ENCODE data around the gene IL1R1.
"Not testable (repeated sequence)": the region's sequence is repeated elsewhere in the genome, so short reads cannot be mapped to it uniquely, and the experiment has no call there.

Gene IL1R1, protein sequence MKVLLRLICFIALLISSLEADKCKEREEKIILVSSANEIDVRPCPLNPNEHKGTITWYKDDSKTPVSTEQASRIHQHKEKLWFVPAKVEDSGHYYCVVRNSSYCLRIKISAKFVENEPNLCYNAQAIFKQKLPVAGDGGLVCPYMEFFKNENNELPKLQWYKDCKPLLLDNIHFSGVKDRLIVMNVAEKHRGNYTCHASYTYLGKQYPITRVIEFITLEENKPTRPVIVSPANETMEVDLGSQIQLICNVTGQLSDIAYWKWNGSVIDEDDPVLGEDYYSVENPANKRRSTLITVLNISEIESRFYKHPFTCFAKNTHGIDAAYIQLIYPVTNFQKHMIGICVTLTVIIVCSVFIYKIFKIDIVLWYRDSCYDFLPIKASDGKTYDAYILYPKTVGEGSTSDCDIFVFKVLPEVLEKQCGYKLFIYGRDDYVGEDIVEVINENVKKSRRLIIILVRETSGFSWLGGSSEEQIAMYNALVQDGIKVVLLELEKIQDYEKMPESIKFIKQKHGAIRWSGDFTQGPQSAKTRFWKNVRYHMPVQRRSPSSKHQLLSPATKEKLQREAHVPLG

DNA sequence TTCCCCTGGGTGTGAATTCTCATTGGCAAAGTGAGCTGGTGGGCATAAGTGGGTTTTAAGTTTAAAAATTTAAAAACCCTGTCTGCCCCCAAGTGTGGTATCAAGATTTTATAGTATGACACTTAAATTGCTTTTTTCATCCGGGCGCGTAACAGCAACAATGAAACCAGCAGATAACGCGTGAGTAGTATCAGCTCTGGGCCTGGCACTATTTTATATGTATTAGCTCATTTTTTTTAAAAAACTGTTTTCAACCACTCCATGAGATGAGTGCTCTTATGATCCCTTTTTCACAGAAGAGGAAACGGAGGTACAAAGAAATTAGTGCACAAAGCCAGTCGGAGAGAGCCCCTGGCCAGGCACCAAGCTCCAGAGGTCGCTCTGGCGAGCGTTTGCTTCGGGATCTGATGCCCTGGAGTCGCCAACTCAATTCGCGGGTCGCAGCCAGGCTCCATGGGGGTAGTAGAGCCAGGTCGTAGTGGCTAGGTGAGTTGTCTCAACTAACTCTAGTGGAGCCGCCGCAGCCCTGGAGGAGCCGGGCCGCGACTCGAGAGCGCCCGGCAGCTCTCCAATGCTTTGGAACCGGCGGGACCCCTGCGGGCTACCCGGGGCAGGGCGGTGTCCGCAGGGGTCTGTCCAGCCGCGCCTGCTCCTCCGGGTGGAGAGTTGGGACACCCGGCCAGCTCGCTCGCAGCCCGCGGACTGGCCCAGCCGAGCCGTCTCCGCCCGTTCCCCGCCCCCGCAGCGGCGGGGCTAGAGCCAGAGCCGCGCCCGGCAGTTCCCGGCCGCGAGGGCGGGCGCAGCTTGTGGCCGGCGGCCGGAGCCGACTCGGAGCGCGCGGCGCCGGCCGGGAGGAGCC, at the start of gene IL1R1:
IL1R1 (plus strand) TSS at position 777 of the 859 bp plus-strand sequence. CDS start 14,979 bp downstream, outside the sequence.
- DNase-seq: peak in 1 of 2 donors; percentile 60

DNA sequence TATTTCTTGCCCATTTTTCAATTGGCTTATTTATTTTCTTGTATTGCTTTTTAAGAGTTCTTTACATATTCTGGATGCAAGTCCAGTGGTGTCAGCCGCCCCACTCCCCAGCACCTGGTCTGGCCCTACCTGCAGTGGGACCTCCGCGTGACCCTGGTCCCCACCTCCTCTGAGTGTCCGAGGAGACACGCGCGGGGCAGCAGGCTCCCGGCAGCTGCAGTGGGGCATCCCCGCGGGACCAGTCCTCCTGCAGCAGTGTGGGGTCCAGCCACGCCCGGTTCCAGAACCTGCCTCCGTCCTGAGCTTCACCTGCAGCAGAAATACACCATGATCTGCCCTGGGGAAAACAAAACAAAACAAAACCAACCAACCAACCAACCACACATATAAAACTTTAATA, 48.9 kb upstream of the IL1R1 start:
- no peak for DNase-seq

DNA sequence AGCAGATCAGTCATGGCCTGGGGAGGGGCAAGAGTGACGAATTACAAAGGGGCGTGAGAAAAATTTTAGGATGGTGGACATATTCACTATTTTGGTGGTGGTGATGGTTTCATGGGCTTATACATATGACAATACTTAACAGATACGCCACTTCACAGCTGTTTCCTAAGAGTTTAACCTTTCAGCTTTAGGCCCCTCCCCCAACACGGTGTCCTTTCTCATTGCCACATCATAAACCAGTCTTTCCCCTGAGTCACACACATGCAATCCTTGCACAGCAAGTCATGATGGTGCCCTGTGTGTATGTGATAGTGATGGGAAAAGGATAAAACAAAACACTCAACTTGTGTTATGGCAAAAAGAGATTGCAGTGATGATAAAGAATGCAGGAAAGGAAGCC, 47.6 kb upstream of the IL1R1 start:
- peak; percentile 23 to 87 for DNase-seq

DNA sequence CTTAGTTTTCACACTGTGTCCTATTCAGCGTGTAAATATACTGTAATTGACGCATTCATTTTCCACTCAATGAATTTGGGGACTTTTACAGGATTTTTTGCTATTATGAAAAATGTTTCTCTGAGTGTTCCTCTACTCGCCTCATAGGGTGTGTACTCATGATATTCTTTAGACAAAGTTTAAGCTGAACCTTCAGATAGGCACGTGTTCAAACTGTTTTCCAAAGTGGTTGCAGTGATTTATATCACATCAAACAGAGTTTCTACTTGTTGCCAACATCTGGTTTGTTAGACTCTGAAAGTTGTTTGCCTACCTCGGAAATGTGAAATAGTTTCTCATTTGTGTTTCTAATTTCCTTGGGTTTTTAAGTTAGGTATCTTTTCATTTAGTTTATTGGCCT, 46.4 kb upstream of the IL1R1 start:
- no peak for DNase-seq

DNA sequence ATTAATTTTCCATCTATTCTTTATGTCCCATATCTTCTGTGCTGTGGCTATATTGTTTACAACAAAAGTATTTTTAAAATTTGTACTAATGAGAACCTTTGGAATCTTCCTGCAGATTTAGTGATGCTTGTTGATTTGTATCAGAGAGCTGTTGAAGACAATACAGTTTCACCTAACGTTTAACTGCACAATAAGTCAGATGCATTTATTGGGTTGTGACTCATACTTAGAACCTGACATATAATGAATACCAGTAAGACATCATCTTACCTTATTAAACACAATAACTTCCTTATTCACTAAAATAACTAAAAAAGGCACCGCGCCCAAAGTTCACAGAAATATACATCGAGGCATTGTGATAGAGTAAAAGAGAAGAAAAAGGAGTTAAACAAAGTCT, 43.8 kb upstream of the IL1R1 start:
- no peak for DNase-seq

DNA sequence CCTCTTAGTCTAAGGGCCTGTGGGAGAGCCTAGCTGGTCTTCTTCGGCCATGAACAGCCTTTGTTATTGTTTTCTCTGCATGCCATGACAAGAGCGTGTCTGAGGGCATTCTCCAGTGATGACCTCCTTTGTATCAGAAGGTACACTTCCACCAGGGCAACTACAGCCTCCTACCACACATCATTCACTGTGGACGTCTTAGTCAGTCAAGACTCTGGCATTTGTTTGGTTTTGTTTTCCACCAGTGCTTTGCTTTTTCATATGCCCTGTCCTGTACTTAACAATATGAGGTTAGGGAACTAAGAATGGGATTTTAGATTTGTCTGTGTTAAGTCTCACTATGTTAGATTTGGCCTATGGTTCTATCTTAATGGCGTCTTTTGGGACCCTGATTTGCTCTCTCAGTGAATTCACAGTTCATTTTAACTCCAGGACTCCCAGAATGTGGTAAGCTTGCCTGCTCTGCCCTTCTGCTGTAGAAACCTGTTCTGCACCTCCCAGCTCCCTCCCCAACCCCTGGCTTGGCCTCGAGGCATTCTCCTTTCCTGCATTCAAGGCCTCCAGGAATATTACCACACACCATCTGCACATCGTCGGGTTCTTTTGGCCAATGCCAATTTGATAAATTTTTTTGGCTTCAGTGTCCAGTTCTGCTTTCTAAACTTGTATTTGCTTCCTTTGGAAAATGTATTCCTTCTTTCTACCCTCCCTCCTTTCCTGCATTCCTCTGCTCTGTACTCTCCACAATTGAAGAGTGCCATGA, 42.8 kb upstream of the IL1R1 start:
- no peak for DNase-seq

DNA sequence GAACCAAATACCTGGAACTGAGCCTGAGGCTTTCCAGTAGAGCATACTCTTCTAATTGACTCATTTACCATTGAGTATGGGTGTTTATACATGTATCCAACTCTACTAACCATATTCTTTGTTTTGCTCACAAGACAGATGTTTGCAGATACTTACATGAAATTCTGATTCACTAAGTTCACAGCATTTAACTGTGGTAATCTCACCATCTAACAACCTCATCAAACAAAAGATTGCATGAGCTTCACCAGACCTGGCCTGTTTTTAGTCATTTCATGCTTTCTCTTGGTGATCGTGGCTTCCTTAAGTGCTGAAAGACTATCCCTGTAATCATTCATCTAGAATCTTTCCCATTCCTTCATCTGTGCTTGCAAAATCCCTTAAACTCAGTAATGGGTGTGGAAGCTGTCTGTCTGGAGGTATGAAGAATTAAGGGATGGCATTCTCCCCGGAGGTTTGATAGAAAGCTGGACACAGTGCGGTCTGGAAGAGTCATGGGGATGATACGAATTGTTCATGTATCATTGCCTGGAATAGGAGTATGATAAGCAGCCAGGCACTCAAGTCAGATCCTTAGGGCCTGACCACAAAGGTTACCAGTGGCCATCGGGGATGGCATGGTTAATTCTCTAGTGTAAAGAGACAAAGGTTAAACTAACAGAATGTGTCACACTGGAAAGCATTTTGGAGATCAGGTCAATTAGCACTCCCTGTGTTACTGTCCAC, 42.0 kb upstream of the IL1R1 start:
- no peak for DNase-seq

DNA sequence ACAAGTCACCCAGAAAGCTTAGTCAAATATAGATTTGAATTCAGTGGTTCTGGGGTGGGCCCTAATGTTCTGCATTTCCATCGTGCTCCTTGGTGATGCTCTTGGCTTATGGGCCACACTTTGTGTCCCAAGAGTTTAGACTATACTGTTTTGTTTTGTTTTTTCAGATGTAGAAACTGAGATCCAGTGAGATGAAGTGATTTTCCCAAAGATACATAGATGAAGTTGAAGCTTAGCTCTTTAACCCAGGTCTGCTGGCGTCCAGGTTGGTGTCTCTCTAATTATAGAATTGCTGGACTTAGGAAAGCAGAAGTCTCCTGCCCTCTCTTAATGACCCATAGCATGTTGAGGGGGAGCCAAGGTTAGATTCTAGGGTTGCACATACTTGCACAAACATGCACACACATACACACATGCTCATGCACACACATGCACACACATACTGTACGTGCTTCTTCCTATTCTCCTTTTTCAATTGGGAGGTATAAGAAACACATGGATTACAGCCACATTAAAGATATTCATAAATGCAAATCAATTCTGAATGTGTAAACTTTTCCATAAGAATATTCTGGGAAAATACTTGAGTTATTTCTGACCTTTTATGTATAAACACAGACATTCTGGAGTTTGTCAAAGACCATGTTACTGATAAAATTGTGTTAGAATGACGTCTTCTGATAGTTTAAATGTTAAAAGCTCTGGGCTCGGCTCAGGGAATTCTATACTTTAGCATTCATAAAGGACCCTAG, 41.3 kb upstream of the IL1R1 start:
- DNase-seq: no peak

DNA sequence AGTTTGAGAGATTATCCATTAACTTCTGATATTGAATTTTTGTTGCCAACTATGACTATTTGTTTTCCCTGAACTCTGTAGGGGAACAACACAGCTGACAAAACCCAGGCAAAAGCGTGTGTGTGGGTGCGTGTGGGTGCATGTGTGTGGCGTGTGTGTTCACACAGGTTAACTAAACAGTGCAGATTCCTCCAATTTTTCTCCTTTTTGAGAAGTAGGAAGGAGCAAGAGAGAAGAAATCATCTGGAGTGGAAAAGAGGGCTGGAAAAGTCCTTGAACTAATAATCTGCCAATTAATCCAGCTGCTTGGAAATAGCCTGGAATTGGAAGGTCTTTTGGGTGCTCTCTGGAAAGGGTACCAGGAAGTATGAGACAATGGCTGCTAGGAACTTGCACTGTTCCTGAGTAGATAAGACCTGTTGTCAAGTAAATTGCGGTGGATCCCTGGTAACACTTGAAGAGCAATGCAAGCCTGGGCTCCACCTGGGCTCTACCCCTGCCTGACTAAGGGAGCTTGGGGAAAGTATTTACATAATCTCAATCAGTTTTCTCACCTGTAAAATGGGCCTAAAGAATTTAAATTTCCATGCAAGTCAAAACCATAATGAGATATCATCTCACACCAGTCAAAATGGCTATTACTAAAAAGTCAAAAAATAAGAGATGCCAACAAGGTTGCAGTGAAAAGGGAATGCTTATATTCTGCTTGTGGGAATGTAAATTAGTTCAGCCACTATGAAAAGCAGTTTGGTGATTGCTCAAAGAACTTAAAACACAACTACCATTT, 40.5 kb upstream of the IL1R1 start:
- no peak for DNase-seq

DNA sequence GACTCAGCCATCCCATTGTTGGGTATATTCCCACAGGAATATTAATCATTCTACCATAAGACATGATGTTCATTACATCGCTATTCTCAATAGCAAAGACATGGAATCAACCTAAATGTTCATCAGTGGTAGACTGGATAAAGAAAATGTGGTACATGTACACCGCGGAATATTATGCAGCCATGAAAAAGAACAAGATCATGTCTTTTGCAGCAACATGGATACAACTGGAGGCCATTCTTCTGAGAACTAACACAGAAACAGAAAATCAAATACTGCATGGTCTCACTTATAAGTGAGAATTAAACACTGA, 40.0 kb upstream of the IL1R1 start:
- not testable (repeated sequence) for DNase-seq

DNA sequence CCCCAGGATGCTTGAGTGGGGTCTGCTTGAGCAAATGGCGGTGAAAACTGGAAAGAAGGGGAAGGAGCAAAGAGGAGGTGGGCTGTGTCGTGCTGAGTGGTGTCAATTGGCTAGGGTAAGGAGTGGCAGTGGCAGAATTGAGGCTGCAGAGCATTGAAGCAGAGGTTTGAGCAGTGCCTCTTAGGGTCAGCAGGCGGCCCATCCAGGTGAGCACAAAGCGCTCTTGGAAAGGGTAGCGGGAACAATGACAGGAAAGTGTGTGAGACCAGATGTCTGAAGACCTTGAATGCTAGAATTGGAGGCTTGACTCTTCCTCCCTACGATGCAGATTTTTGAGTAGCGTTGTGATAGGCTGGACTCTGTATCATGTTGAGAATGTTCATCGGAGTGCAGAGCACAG, 39.3 kb upstream of the IL1R1 start:
- no peak for DNase-seq

DNA sequence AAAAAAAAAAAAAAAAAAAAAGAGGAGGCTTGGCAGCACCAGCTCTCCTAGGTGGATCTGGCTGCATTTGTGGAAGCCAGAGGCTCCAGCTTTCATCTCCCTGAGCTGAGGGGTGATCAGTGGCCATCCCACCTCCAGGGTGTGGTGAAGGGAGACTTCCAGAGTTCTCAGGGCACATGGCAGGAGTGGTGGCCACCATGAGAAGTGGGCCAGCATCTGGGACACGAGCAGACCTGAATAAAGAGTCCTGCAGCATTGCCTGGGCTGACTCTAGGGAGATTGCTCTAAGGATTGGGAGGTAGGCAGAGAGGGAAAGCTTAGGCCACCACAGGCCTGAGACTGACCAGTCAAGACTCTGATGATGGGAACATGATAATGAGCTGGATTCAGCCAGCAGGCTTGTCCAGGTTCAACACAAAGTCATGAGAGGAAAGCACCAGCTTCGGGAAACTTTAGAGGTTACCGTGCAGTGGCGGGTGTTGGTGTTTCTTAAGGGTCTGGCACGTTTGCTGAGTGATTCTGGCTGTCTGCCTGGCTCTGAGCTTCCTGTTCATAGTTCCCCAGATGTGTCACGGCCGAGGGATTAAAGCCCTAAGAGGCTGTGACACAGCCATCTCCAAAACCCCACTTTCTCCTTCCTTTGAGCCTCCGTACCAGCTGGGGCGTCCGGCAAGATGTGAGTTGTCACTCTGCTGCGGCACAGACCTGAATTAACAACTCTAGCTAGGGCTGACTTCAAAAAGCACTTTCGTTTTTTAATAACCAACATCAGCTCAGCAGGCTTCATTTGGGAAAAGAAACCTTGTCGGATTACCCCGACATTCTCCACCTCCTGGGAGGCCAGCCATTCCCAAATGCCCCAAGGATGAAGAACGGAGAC, 38.3 kb upstream of the IL1R1 start:
- peak; percentile 47 to 97 for DNase-seq

DNA sequence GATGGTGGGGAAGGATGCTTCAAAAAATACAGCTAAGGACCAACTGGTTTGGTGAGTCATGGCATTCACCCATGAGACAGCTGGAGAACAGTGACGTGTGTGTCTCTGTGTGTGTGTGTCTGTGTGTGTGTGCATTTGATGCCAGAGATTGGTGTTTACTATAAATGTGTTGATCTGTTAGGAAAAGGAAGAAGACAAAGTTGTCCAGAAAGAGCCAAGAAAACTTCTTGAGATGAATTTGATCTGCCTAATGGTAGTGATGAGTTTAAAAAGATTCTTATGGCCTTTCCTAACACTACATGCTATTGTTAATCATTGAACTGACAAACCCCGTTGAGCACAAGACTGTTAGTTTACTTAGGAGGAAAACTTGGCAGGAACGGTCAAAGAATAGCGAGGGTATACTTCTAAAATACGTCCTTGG, 36.4 kb upstream of the IL1R1 start:
- no peak for DNase-seq

DNA sequence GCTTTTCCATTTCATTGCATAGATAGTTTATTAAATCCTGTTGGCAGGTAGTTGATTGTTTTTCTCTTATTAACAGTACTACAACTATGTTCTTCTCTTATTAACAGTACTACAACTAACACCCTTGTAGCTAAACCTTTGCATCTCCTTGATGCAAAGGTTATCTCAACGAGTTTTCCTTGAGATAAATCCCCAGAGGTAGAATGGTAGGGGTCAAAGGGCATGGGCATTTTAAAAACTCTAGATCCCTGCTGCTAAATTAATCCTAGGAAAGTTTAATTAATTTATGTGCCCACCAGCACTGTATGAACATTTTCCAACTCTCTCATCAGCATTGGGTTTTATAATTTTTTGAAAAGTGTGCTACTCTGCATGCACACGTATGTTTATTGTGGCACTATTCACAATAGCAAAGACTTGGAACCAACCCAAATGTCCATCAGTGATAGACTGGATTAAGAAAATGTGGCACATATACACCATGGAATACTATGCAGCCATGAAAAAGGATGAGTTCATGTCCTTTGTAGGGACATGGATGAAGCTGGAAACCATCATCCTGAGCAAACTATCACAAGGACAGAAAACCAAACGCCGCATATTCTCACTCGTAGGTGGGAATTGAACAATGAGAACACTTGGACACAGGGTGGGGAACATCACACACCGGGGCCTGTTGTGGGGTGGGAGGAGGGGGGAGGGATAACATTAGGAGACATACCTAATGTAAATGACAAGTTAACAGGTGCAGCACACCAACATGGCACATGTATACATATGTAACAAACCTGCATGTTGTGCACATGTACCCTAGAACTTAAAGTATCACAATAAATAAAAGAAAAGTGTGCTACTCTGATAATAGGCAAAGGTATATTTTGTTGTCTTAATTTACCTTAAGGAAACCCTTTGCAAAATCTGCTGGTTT, 35.5 kb upstream of the IL1R1 start:
- DNase-seq: not testable (repeated sequence)

DNA sequence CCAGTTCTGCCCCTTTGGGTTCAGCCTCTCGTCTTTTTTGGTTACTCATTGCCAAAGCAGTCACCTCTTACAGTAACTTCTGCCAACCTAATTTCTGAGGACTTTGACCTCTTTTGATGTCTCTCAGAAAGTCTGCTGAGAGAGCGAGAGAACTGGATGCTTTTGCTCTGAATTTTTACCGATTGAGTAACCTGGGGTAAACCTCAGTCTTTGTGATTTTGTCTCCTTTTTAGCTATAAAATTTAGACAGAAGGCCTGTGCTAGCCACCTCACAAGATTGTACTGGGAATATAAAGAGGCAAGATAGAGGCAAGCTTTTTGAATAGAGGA, 34.8 kb upstream of the IL1R1 start:
- DNase-seq: no peak

DNA sequence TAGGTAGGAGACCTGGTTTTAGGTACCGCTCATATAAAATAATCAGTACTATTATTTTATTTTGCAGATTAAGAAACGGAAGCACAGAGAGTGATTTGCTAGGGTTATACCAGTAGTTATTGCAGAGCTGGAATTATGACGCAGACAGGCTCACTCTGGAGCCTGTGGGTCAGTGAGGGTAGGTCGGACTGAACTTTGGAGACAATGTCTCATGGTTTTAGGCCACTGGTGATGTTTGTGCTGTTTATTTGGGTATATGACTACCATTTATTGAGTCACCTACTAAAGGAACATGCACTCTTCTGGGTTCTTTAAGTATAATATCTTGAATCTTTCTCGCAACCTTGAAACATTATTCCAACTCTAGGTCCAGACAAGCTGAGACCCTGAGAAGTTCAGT, 33.5 kb upstream of the IL1R1 start:
- no peak for DNase-seq

DNA sequence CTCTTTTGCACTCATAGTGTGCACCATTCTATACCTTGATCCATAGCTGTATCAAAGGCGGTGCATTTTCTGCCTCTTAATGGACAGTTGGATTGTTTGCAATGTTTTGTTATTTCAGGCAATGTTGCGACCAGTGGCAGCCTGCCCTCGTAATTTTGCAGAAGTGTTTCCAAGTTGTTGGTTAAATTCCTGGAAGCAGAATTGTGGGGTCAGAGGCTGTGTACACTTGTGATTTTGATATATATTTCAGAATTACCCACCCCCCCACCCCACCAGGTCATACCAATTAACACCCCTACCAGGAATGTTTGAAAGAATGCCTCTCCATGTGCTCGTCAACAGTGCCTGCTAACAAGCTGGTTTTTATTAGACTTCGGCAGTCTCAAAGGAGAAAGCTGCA, 32.4 kb upstream of the IL1R1 start:
- DNase-seq: no peak

DNA sequence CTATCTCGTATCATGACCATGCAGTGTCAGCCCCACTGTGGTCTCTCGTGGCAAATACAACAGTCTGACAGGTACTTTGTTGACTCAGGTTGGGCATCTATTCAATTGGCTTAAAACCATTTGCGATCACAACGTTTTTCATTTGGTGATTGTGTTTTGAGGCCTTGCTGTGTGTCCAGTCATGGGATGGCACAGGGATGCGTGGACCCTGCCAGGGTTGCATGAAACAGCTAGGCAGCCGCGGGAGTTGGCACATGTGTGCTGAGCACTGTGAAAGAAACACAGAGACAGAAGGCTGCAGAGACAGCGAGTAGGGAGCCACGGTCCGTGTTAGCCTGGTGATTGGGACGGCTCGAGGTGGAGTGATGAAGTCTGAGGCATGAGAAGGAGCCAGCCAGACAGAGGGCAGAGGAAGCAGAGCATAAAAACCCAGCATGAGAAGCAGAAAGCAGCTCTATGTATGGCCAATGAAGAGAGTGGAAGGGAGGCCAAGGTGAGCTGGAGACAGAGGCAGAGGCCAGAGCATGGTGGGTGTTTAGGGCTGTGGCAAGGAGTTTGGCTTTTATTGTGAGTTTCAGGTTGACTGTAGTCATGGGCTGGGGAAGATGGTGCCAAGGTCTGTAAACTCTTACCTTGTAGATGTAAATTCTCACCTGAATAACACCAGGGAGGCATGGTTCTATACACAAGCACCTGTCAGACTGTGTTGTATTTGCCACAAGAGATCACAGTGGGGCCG, 31.8 kb upstream of the IL1R1 start:
- DNase-seq: no peak

All from bone marrow (tissue), 2 donors.